Colonic mucosa (tissue), 4 donors: Measurements from ENCODE around the gene FN3KRP. TPM values are rescaled to one million over a fixed set of nuclear protein-coding genes. Genes with fewer than 3 reads are reported as not detected.

ENCODE experiments used
- DNase-seq: peaks from one replicate; pipeline ENCODE4 v3.0.0-alpha.2; 2020
- H3K27ac ChIP-seq: fragments of 200-600 bp; one replicate; pipeline ENCODE4 v1.8.0; 2021
- H3K27me3 ChIP-seq: fragments of 200-600 bp; one replicate; pipeline ENCODE4 v1.8.0; 2021
- H3K36me3 ChIP-seq: fragments of 200-600 bp; one replicate; pipeline ENCODE4 v1.8.0; 2021
- H3K4me1 ChIP-seq: fragments of 200-600 bp; one replicate; pipeline ENCODE4 v1.8.0; 2021; ENCODE audit warnings: mild to moderate bottlenecking
- H3K4me3 ChIP-seq: fragments of 200-600 bp; one replicate; pipeline ENCODE4 v1.8.0; 2021
- H3K9ac ChIP-seq, 2 donors: one replicate each; pipeline ENCODE4 v1.7.0; 2013; ENCODE audit warnings: control low read depth in 2 of 2, low read depth in 2 of 2, low read length in 2 of 2
- H3K9me3 ChIP-seq: fragments of 200-600 bp; one replicate; pipeline ENCODE4 v1.8.0; 2021
- CTCF ChIP-seq: fragments of 200-600 bp; IDR thresholded peaks from one replicate; pipeline ENCODE4 v1.8.0; 2022; ENCODE audit warnings: antibody characterized with exemption, mild to moderate bottlenecking
- intact Hi-C: fragments of 100-400 bp; cut with DNase I; formaldehyde crosslinking; loops from one replicate; pipeline ENCODE4 v1.14.1; 2022
- total RNA-seq, 2 donors: library from RNA; stranded (reverse); fragmentation: NEBNext Ultra II Directional in 1 of 2; extraction: Animal tissue kit (Norgen Biotek cat#: 25700) in 1 of 2; gene quantifications; one replicate each; pipeline ENCODE4 v1.2.1, GENCODE V29; 2021
- donor health status: healthy.
- donor health status: DM: no; HTN: no; CAD: no.
- donor health status: DM: no; HTN: no; CAD: no.

The FN3KRP gene
- total RNA-seq, 2 donors from 2014 or later: 34.4 to 52.5 TPM

GRCh38 chr17:82690786-82691489 is 25.6 kb upstream of the FN3KRP start:
- Histone ChIP-seq H3K9ac (no peak overlapping the region), H3K4me3 (no peak overlapping the region), H3K27me3 (no peaks in the 10 kb centered on the region), H3K4me1 (no peaks in the 10 kb centered on the region), H3K9me3 (no peaks in the 10 kb centered on the region), H3K36me3 (no peaks in the 10 kb centered on the region), H3K27ac (no peak overlapping the region)
- intact Hi-C loops: no loop called here
- no peak for DNase-seq
- no peak for TF ChIP-seq CTCF

- Histone ChIP-seq H3K9me3 (no peaks in the 10 kb centered on the region), H3K27ac (no peak overlapping the region), H3K36me3 (no peaks in the 10 kb centered on the region), H3K27me3 (no peaks in the 10 kb centered on the region), H3K4me1 (no peaks in the 10 kb centered on the region), H3K4me3 (no peak overlapping the region), H3K9ac (no peak overlapping the region)
- no peak for DNase-seq
- no peak for TF ChIP-seq CTCF
- intact Hi-C loops: no loop called here
Observed at GRCh38 chr17:82691714-82692113, 24.8 kb upstream of the FN3KRP start.

GRCh38 chr17:82692268-82692667 is 24.2 kb upstream of the FN3KRP start:
- H3K4me1 ChIP-seq: no peaks in the 10 kb centered on the region
- no peak for TF ChIP-seq CTCF
- DNase-seq: no peak
- no peaks in the 10 kb centered on the region for H3K36me3 ChIP-seq
- no peak overlapping the region for H3K27ac ChIP-seq
- H3K9ac ChIP-seq: no peak overlapping the region
- H3K27me3 ChIP-seq: no peaks in the 10 kb centered on the region
- no peaks in the 10 kb centered on the region for H3K9me3 ChIP-seq
- intact Hi-C loops: no loop called here
- no peak overlapping the region for H3K4me3 ChIP-seq

GRCh38 chr17:82693168-82693867 is 23.2 kb upstream of the FN3KRP start:
- Histone ChIP-seq H3K4me3 (no peak overlapping the region), H3K36me3 (no peaks in the 10 kb centered on the region), H3K9ac (no peak overlapping the region), H3K27ac (no peak overlapping the region), H3K27me3 (no peaks in the 10 kb centered on the region), H3K4me1 (no peaks in the 10 kb centered on the region), H3K9me3 (no peaks in the 10 kb centered on the region)
- TF ChIP-seq CTCF: no peak
- intact Hi-C loops: no loop called here
- DNase-seq: no peak

- no peaks in the 10 kb centered on the region for H3K9me3 ChIP-seq
- intact Hi-C loops: no loop called here
- H3K4me3 ChIP-seq: no peak overlapping the region
- no peaks in the 10 kb centered on the region for H3K27me3 ChIP-seq
- H3K36me3 ChIP-seq: no peaks in the 10 kb centered on the region
- H3K9ac ChIP-seq: no peak overlapping the region
- H3K27ac ChIP-seq: no peak overlapping the region
- no peak for DNase-seq
- peaks cover 4% of the 10 kb centered on the region for H3K4me1 ChIP-seq
- no peak for TF ChIP-seq CTCF
Observed at GRCh38 chr17:82694647-82695046, 21.9 kb upstream of the FN3KRP start.
